ENCODE results near the gene CAPN2. TPM values are rescaled to one million over a fixed set of nuclear protein-coding genes. Genes with fewer than 3 reads are reported as not detected.
A peak's percentile ranks its signal among the peaks of the same experiment; 100 is the strongest.
"Not testable (repeated sequence)": the region's sequence is repeated elsewhere in the genome, so short reads cannot be mapped to it uniquely, and the experiment has no call there.

The CAPN2 gene
- total and polyA plus RNA-seq, 9 donors = 70.6 to 267 (median 171) TPM

DNA sequence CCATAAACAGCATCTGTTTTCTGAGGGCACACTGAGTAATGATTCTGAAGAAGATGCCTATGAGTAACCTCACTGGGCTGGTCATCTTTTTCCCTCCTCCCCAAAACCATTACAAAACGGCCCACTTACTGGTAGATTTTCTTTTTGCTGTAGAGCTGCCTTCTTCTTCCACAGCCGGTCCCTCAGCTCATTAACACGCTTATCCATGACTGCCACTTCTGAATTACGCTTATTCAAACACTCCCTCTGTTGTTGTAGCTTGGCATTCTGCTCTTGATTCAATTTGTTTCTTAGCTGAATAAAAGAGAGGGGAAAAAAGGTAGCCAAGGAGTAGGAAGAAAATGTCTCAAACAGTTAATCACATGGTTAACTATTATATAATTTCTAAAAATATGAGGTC, 90.3 kb downstream of the CAPN2 start:
- Histone ChIP-seq H3K36me3 (no peaks in the 10 kb centered on the region), H3K4me1 (ENCODE audit: insufficient read depth) (no peaks in the 10 kb centered on the region), H3K9me3 (no peaks in the 10 kb centered on the region), H3K27ac (no peak overlapping the region), H3K4me3 (no peak overlapping the region), H3K27me3 (no peaks in the 10 kb centered on the region)
- no peak for DNase-seq
- 78 to 87% (median 86%) methylated on average over 4 of the region's 4 CpGs for WGBS, 3 donors
- TF ChIP-seq, protein P1, sequence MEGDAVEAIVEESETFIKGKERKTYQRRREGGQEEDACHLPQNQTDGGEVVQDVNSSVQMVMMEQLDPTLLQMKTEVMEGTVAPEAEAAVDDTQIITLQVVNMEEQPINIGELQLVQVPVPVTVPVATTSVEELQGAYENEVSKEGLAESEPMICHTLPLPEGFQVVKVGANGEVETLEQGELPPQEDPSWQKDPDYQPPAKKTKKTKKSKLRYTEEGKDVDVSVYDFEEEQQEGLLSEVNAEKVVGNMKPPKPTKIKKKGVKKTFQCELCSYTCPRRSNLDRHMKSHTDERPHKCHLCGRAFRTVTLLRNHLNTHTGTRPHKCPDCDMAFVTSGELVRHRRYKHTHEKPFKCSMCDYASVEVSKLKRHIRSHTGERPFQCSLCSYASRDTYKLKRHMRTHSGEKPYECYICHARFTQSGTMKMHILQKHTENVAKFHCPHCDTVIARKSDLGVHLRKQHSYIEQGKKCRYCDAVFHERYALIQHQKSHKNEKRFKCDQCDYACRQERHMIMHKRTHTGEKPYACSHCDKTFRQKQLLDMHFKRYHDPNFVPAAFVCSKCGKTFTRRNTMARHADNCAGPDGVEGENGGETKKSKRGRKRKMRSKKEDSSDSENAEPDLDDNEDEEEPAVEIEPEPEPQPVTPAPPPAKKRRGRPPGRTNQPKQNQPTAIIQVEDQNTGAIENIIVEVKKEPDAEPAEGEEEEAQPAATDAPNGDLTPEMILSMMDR (IDR thresholded peaks at IDR 0.05) = no peak
- TF ChIP-seq EP300 (IDR thresholded peaks at IDR 0.05) (no peak), POLR2A (IDR thresholded peaks at IDR 0.05) (no peak)
- intact Hi-C loops (cut with DNase I) = no loop called here

DNA sequence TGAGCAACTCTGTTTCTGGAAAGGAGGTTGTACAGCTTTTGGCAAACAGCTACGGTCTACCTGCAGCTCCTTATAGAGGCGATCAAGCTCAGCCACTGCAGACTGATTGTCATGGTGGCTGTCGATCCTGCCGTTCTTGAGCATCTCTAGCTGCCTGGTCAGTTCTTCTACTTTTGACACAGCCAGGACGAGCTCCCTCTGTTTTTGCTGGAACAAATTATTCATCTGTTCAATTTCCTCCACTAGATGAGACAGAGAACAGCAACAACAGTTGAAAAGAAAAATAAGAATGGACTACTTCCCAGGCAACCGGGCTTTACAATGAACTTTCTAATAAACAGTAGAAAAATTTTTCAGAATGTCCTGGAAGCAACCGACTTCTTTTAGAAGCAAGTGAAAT, 90.9 kb downstream of the CAPN2 start:
- Histone ChIP-seq H3K36me3 (no peaks in the 10 kb centered on the region), H3K9me3 (no peaks in the 10 kb centered on the region), H3K27ac (no peak overlapping the region), H3K27me3 (no peaks in the 10 kb centered on the region), H3K4me3 (no peak overlapping the region), H3K4me1 (ENCODE audit: insufficient read depth) (no peaks in the 10 kb centered on the region)
- TF ChIP-seq POLR2A (IDR thresholded peaks at IDR 0.05) = no peak
- TF ChIP-seq, protein P1 (IDR thresholded peaks at IDR 0.05) = no peak
- TF ChIP-seq EP300 (IDR thresholded peaks at IDR 0.05) = no peak
- intact Hi-C loops (cut with DNase I) = no loop called here
- 91 to 94% (median 92%) methylated on average over 7 of the region's 7 CpGs for WGBS, 3 donors
- DNase-seq = no peak

DNA sequence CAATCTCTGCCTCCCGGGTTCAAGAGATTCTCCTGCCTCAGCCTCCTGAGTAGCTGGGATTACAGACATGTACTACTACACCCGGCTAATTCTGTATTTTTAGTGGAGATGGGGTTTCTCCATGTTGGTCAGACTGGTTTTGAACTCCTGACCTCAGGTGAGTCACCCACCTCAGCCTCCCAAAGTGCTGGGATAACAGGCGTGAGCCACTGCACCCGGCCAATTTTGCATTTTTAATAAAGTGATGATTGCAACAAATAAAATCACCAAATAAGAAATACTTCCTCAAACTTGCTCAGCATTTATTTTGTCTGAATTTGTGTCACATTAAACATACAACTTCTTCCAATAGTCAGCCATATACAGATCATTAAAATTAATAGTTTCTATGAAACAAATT, 97.6 kb downstream of the CAPN2 start:
- 59 to 78% (median 73%) methylated on average over 4 of the region's 4 CpGs for WGBS, 3 donors
- H3K9me3 ChIP-seq; H3K4me3 ChIP-seq; H3K27me3 ChIP-seq; H3K36me3 ChIP-seq; intact Hi-C loops (cut with DNase I); H3K4me1 ChIP-seq (ENCODE audit: insufficient read depth); H3K27ac ChIP-seq; DNase-seq: not testable (repeated sequence)

DNA sequence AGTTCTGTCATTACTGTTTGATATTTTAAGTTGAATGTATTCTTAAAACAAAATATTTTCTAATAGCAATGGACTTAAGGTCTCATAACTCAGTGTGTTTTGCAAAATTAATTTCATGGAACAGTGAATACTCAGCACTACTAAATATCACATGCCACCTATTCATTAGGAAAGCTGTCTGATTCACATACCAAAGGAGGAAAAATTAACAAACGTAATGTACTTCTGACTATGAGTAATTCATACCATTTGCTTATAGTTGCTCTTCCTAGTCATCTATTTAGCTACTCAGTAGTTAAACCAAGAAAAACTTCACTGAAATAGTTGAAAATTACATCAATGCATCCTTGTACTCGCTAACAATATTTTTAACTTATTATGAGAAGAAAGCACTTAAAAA, 98.2 kb downstream of the CAPN2 start:
- 74 to 81% (median 78%) methylated on average over 2 of the region's 2 CpGs for WGBS, 3 donors
- intact Hi-C loops (cut with DNase I) = no loop called here
- no peak for TF ChIP-seq POLR2A (IDR thresholded peaks at IDR 0.05)
- no peak for TF ChIP-seq EP300 (IDR thresholded peaks at IDR 0.05)
- TF ChIP-seq, protein P1 (IDR thresholded peaks at IDR 0.05) = no peak
- no peak overlapping the region for H3K4me3 ChIP-seq
- H3K4me1 ChIP-seq (ENCODE audit: insufficient read depth) = no peaks in the 10 kb centered on the region
- DNase-seq = no peak
- H3K27ac ChIP-seq = no peak overlapping the region
- no peaks in the 10 kb centered on the region for H3K36me3 ChIP-seq
- H3K27me3 ChIP-seq = no peaks in the 10 kb centered on the region
- no peaks in the 10 kb centered on the region for H3K9me3 ChIP-seq

DNA sequence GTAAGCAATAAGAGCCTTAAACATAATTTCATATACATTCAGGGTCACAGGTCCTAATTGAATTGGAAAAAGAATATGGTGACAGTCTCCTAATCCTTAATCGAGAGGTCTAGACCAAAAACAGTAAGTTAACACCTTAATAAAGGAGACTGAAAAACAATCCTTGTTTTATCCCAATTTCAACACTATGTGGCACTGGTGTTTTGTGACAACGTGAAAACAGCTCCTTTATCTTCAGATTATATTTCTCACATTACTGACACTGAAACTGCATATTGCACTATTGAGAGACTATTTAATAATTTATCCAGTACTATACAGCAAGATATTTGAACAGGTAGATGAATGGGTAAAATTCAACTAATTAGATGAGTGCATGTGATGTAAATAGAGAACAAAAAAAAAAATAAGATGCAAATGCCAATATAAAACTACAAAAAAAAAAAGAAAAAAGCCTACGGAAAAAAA, 99.3 kb downstream of the CAPN2 start:
- TF ChIP-seq POLR2A (IDR thresholded peaks at IDR 0.05) = no peak
- TF ChIP-seq, protein P1 (IDR thresholded peaks at IDR 0.05) = peak in 2 of 3 donors; percentile 28 to 33
- Histone ChIP-seq H3K4me1 (ENCODE audit: insufficient read depth) (no peaks in the 10 kb centered on the region), H3K27ac (no peak overlapping the region), H3K27me3 (no peaks in the 10 kb centered on the region), H3K9me3 (no peaks in the 10 kb centered on the region), H3K36me3 (no peaks in the 10 kb centered on the region), H3K4me3 (no peak overlapping the region)
- DNase-seq = no peak
- intact Hi-C loops (cut with DNase I) = no loop called here
- 44 to 50% (median 45%) methylated on average over 3 of the region's 3 CpGs for WGBS, 3 donors
